ENCODE results near the gene IKZF4. TPM values are rescaled to one million over a fixed set of nuclear protein-coding genes. Genes with fewer than 3 reads are reported as not detected.

Gene IKZF4
- total RNA-seq, 1 experiment from 2014 or later: 2.8 TPM

DNA sequence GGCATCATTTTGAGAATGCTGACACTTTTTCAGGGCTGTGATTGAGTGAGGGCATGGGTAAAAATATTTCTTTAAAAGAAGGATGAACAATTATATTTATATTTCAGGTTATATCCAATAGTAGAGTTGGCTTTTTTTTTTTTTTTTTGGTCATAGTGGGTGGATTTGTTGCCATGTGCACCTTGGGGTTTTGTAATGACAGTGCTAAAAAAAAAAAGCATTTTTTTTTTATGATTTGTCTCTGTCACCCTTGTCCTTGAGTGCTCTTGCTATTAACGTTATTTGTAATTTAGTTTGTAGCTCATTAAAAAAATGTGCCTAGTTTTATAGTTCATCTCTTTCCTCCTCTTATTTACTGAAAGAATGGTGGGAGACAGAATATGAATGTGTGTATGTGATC is 48.4 kb upstream of the IKZF4 start:
- intact Hi-C loops (cut with micrococcal nuclease): loop anchor here (2.0 kb wide), 1 partner anchor 68 kb away; the partner anchor contains the start of gene RPS26
- Histone ChIP-seq H3K36me3 (ENCODE audit: low read depth, low read length) (0 out of 2 replicates have a peak, but pooled peaks cover 2% of the 10 kb centered on the region), H3K79me2 (ENCODE audit: low read length) (peaks cover 52% of the 10 kb centered on the region), H2AFZ (ENCODE audit: low read length) (peak overlapping the region; percentile 78; the same call in 1 of the 2 replicates), H3F3A (ENCODE audit: low read length, unreplicated experiment) (peaks cover 5% of the 10 kb centered on the region), H3K27me3 (ENCODE audit: low read length) (no peaks in the 10 kb centered on the region), H3K9ac (ENCODE audit: low read length) (peak overlapping the region; percentile 70), H3K4me3 (ENCODE audit: low read length) (peak overlapping the region; percentile 76), H3K4me2 (ENCODE audit: low read length) (peak overlapping the region; percentile 88), H4K20me1 (ENCODE audit: low read length) (no peaks in the 10 kb centered on the region), H3K4me1 (ENCODE audit: insufficient read depth, low read length) (peaks cover 36% of the 10 kb centered on the region), H3K27ac (ENCODE audit: low read length) (peak overlapping the region; percentile 78), H3K9me2 (replicated peaks; ENCODE audit: low read length) (no peaks in the 10 kb centered on the region), H3K9me3 (ENCODE audit: low read length) (no peaks in the 10 kb centered on the region)
- ATAC-seq (no peak), DNase-seq (no peak)
- TF ChIP-seq, protein P1, sequence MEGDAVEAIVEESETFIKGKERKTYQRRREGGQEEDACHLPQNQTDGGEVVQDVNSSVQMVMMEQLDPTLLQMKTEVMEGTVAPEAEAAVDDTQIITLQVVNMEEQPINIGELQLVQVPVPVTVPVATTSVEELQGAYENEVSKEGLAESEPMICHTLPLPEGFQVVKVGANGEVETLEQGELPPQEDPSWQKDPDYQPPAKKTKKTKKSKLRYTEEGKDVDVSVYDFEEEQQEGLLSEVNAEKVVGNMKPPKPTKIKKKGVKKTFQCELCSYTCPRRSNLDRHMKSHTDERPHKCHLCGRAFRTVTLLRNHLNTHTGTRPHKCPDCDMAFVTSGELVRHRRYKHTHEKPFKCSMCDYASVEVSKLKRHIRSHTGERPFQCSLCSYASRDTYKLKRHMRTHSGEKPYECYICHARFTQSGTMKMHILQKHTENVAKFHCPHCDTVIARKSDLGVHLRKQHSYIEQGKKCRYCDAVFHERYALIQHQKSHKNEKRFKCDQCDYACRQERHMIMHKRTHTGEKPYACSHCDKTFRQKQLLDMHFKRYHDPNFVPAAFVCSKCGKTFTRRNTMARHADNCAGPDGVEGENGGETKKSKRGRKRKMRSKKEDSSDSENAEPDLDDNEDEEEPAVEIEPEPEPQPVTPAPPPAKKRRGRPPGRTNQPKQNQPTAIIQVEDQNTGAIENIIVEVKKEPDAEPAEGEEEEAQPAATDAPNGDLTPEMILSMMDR (conservative IDR thresholded peaks at IDR 0.05; ENCODE audit: low read depth, low read length): no peak
- TF ChIP-seq EZH2 (IDR thresholded peaks at IDR 0.05; ENCODE audit: low read length, unreplicated experiment) (no peak), EZH2phosphoT487 (IDR thresholded peaks at IDR 0.05; ENCODE audit: borderline replicate concordance, low read length) (no peak)
- no TSS peak for BruUV-seq (replicated peaks)
- ChIA-PET CTCF (no interaction called here), POLR2A (ENCODE audit: unreplicated experiment) (interaction anchor here (0.6 kb wide), 1 partner anchor 234 kb away, joined by 3 read pairs; no protein-coding TSS in a partner anchor)

DNA sequence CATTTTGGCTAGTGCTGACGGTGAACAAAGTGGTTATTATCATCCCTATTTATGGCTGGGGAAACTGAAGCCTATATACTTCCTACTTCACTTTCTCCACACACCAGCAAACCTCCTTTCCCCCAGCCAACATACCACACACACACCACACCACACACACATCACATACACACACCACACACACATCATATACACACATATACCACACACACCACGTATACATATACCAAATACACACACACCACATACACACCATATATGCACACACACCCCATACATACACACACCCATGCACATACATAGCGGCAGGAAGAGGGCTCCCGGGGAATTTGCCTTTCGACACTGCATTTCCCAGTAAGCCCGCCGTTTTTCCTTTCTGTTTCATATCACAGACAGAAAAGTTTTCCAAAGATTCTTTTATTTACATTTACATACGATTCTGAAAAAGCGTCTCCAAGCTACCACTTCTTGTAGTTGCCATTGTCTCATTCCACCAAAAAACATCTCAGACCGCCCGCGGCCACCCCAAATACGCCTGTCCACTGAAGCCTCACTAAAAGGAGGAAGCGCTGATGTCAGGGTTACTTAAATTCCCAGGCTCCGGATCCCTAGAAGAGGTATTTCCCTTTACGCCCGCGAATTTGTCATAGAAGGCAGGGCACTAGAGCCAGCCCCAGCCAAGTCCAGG is 47.8 kb upstream of the IKZF4 start:
- Histone ChIP-seq H3K27me3 (ENCODE audit: low read length) (no peaks in the 10 kb centered on the region), H3K9me2 (replicated peaks; ENCODE audit: low read length) (no peaks in the 10 kb centered on the region), H3F3A (ENCODE audit: low read length, unreplicated experiment) (peaks cover 5% of the 10 kb centered on the region), H3K27ac (ENCODE audit: low read length) (peak overlapping the region; percentile 78), H3K36me3 (ENCODE audit: low read depth, low read length) (0 out of 2 replicates have a peak, but pooled peaks cover 2% of the 10 kb centered on the region), H3K79me2 (ENCODE audit: low read length) (peaks cover 52% of the 10 kb centered on the region), H4K20me1 (ENCODE audit: low read length) (no peaks in the 10 kb centered on the region), H3K4me2 (ENCODE audit: low read length) (peak overlapping the region; percentile 88), H3K9me3 (ENCODE audit: low read length) (no peaks in the 10 kb centered on the region), H3K9ac (ENCODE audit: low read length) (peak overlapping the region; percentile 70), H3K4me1 (ENCODE audit: insufficient read depth, low read length) (peaks cover 30% of the 10 kb centered on the region), H2AFZ (ENCODE audit: low read length) (peak overlapping the region; percentile 78), H3K4me3 (ENCODE audit: low read length) (peak overlapping the region; percentile 76)
- TSS peak; percentile 97 for BruUV-seq (replicated peaks)
- intact Hi-C loops (cut with micrococcal nuclease): loop anchor here (1.0 to 2.0 kb wide), 3 partner anchors 23 to 234 kb away; partner anchors contain the start of gene RPS26
- ChIA-PET CTCF (interaction anchor here (0.6 to 1.6 kb wide), 5 partner anchors 23 to 1600 kb away, joined by 3 to 9 read pairs (median 6); partner anchors contain the start of gene SUOX), POLR2A (ENCODE audit: unreplicated experiment) (interaction anchor here (0.5 to 2.2 kb wide), 11 partner anchors 15 to 476 kb away, joined by 3 to 13 read pairs (median 5); partner anchors contain the start of genes DNAJC14, ORMDL2, PA2G4 and SARNP)
- TF ChIP-seq EZH2 (IDR thresholded peaks at IDR 0.05; ENCODE audit: low read length, unreplicated experiment): no peak
- TF ChIP-seq, protein P1 (conservative IDR thresholded peaks at IDR 0.05; ENCODE audit: low read depth, low read length): no peak
- TF ChIP-seq EZH2phosphoT487 (IDR thresholded peaks at IDR 0.05; ENCODE audit: borderline replicate concordance, low read length): no peak
- ATAC-seq (peak; percentile 5; the same call in 1 of the 2 replicates), DNase-seq (no peak)

Data from PC-3 (cell line).